Measurements from ENCODE around the gene PXT1. TPM values are rescaled to one million over a fixed set of nuclear protein-coding genes. Genes with fewer than 3 reads are reported as not detected.
A peak's percentile ranks its signal among the peaks of the same experiment; 100 is the strongest.

The PXT1 gene
- total and polyA plus RNA-seq, 8 donors = 0.06 to 0.08 (median 0.07) TPM; not detected in 4

DNA sequence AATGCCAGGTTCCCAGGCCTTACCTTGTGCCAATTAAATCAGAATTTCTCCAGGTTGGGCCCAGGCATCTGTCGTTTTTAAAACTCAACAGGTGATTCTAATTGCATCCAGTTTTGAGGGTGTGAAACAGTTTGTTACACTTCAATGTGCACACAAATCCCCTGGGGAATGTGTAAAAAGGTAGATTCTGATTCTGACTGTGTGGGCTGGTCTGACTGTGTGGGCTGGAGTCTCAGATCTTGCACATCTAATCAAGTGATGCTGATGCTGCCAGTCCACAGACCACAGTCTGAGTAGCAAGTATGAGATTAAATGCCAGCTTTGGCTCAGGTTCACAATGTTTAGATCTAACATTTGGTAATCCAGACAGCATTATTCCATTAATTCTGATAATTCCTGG lies 42.7 kb downstream of the PXT1 start:
- H3K4me3 ChIP-seq = no peak overlapping the region
- H3K27ac ChIP-seq = no peak overlapping the region
- H3K4me1 ChIP-seq = no peaks in the 10 kb centered on the region
- no peaks in the 10 kb centered on the region for H3K27me3 ChIP-seq
- ATAC-seq = no peak
- H3K36me3 ChIP-seq = no peaks in the 10 kb centered on the region
- no peak for DNase-seq
- intact Hi-C loops (cut with DNase I) = no loop called here
- H3K9me3 ChIP-seq = no peaks in the 10 kb centered on the region
- TF ChIP-seq, protein P1, sequence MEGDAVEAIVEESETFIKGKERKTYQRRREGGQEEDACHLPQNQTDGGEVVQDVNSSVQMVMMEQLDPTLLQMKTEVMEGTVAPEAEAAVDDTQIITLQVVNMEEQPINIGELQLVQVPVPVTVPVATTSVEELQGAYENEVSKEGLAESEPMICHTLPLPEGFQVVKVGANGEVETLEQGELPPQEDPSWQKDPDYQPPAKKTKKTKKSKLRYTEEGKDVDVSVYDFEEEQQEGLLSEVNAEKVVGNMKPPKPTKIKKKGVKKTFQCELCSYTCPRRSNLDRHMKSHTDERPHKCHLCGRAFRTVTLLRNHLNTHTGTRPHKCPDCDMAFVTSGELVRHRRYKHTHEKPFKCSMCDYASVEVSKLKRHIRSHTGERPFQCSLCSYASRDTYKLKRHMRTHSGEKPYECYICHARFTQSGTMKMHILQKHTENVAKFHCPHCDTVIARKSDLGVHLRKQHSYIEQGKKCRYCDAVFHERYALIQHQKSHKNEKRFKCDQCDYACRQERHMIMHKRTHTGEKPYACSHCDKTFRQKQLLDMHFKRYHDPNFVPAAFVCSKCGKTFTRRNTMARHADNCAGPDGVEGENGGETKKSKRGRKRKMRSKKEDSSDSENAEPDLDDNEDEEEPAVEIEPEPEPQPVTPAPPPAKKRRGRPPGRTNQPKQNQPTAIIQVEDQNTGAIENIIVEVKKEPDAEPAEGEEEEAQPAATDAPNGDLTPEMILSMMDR (IDR thresholded peaks at IDR 0.05) = no peak

DNA sequence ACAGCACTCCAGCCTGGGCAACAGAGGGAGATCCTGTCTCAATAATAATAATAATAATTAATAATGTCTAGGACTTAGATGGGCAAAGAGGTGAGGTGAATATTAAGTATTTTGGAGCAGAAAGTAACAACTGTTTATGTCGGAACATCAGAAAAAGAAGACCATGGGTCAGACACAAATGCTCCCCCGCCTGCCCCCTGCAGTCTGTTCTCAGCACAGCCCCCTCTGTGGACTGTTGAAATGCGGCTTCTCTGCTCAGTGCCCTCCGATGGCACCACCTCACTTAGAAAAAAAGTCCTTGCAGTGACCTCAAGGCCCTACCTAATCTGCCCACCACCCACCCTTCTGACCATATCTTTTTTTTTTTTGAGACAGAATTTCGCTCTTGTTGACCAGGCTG lies 50.0 kb downstream of the PXT1 start:
- TF ChIP-seq, protein P1 (IDR thresholded peaks at IDR 0.05) = no peak
- Histone ChIP-seq H3K27me3 (peaks cover 0 to 16% of the 10 kb centered on the region in 2 donors), H3K4me1 (peaks cover 6 to 8% of the 10 kb centered on the region in 2 donors), H3K36me3 (no peaks in the 10 kb centered on the region), H3K9me3 (no peaks in the 10 kb centered on the region), H3K4me3 (no peak overlapping the region), H3K27ac (no peak overlapping the region)
- no peak for DNase-seq
- intact Hi-C loops (cut with DNase I) = no loop called here
- no peak for ATAC-seq

DNA sequence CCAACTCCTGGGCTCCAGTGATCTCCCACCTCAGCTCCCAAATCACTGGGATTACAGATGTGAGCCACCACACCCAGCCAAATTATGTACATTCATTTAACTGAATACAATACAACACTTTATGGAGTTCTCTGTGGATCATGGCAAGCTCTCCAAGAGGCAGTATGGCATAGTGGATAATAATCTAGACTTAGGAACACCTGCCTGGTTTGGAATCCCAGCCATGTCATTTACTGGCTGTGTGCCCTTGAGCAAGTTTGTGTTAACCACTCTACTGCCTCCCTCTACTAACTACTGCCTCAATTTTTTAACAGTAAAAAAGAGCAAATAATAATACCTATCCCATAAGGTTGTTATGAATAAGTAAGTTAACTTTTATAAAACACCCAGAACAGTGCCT lies 53.3 kb downstream of the PXT1 start:
- no peaks in the 10 kb centered on the region for H3K9me3 ChIP-seq
- no peaks in the 10 kb centered on the region for H3K36me3 ChIP-seq
- H3K27ac ChIP-seq = no peak overlapping the region
- TF ChIP-seq, protein P1 (IDR thresholded peaks at IDR 0.05) = no peak
- intact Hi-C loops (cut with DNase I) = no loop called here
- no peak for DNase-seq
- no peak for ATAC-seq
- peaks cover 0 to 20% of the 10 kb centered on the region in 2 donors for H3K27me3 ChIP-seq
- peaks cover 9 to 23% of the 10 kb centered on the region in 2 donors for H3K4me1 ChIP-seq
- no peak overlapping the region for H3K4me3 ChIP-seq

DNA sequence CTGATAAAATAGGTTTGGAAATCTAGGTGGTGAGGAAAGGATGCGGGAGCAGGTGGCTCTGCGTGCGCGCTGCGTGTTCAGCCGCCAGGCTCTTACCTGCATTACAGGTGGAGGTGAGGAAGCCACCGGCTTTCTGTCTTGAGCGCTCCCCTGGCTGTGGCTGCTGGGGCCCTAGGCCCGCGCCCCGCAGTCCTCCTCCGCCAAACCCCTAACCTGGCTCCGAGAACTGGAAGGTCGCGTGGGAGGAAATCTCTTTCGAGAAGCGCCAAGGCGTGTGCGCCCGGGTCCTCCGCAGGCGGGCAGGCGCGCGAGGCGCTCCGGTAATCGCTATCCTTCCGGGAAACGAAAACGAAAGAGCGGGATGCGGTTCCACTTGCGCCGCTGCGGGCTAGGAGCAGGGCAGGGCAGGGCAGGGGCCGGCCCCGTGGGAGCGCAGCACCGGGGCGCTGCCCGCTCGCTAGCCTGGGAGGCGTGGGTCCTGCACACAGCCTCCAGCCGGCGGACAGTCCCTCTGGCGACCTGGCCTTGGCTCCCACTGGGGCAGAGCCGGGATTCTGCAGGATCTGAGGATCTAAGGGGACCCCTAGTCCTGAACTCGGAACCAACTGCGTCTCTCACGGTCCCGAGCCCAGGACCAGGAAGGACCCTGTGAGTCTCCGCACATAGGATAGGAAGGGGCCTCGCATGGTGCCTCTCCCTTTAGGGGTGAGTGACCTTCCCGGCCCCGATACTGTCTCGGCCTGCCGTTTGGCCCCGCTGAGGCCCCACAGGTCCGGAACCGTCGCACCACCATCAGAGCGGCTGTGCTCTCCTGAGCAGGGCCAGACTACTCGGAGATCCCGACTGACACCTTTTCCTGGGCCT lies 55.0 kb downstream of the PXT1 start, which contains the start of gene ETV7:
TSS of gene ETV7 (minus strand) at position 230 of the 864 bp plus-strand sequence. CDS start at position 102, 128 bp downstream.
- Histone ChIP-seq H3K27ac (peak within 1 kb of the TSS; percentile 48 to 74), H3K4me1 (peaks cover 9 to 28% of the 10 kb centered on the region in 2 donors), H3K36me3 (no peaks in the 10 kb centered on the region), H3K9me3 (no peaks in the 10 kb centered on the region), H3K4me3 (peak within 1 kb of the TSS; percentile 40 to 70), H3K27me3 (peaks cover 0 to 20% of the 10 kb centered on the region in 2 donors)
- intact Hi-C loops (cut with DNase I) = no loop called here
- TF ChIP-seq, protein P1 (IDR thresholded peaks at IDR 0.05) = peak in 1 of 2 donors; percentile 24
- ATAC-seq (peak; percentile 85), DNase-seq (peak; percentile 15 to 92 (median 47))
